Myocyte (in vitro differentiated cells): Measurements from ENCODE around the gene KCNH6. TPM values are rescaled to one million over a fixed set of nuclear protein-coding genes. Genes with fewer than 3 reads are reported as not detected.

Experiments used
- DNase-seq: peaks from one replicate; pipeline ENCODE4 v3.0.0-alpha.2; 2012; ENCODE audit warnings: low read depth
- total RNA-seq: library from RNA; depleted of rRNA; stranded (reverse); fragments of >200 nt; gene quantifications from 2 replicates; pipeline ENCODE4 v1.2.3, GENCODE V29; 2014

Gene KCNH6
- total RNA-seq, 1 donor from 2014 or later = not detected

DNA sequence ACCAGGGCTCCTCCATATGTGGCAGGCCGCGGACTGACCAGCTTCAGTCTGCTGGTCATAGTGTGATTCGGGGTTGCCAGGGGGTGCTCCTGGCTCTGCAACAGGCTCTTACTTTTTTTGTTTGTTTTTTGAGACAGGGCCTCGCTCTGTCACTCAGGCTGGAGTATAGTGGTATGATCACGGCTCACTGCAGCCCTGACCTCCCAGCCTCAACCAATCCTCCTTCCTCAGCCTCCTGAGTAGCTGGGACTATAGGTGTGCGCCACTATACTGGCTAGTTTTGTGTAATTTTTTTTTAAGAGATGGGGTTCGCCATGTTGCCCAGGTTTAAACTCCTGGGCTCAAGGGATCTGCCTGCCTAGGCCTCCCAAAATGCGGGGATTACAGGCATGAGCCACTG lies 11.8 kb upstream of the KCNH6 start:
- no peak for DNase-seq

DNA sequence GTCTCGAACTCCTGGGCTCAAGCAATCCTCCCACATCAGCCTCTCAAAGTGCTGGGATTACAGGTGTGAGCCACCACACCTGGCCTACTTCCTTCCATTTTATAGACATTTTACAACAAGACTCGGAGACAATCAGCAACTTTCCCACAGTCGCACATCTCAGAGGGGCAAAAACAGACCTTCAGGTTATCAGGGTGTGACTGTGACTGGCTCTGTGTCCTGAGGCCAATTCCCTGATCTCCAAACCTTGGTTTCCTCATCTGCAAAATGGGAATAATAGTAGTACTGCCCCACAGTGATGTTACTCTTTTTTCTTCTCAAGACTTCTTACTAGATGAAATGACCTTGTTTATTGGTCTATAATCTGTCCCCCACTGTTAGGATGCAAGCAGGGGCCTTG lies 10.8 kb upstream of the KCNH6 start:
- DNase-seq = no peak

DNA sequence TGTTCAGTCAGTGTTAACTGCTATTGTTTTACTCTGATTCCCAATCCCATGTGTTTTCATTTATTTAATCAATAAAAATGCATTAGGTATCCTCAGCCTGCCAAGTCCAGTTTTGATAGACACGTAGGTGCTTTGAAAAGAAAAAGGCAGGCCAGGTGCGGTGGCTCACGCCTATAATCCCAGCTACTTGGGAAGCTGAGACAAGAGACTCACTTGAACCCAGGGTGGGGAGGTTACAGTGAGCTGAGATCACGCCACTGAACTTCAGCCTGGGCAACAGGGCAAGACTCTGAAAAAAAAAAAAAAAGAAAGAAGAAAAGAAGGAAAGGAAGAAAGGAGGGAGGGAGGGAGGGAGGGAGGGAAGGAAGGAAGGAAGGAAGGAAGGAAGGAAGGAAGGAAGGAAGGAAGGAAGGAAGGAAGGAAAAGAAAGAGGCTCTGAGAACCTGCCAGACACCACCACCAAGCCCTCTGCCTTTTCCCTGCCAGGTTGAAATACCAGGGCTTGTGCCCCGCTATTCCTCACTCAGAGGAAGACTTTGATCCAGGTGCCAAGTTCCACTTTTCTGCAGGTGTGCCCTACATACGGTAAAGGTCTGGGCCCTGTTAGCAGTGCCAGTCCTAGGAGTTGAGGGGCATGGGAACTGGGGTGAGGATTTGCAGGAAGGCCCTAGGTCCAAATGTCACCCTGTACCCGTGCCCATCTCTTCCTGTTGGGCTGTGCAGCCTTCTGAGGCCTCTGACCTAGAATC lies 10.1 kb upstream of the KCNH6 start:
- no peak for DNase-seq

DNA sequence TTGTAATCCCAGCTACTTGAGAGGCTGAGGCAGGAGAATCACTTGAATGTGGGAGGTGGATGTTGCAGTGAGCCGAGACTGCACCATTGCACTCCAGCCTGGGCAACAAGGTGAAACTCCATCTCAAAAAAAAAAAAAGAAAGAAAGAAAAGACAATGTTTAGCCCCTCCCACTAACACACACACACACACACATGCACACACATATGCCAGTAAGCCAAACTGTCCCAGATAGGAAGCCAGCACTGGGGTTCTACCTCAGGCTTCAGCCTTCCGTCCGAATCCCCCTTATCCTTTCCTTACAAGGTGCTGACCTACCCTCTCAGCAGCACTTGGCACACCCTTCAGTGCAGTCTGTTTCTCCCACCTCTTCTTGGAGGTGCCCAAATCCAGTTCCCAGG lies 8.7 kb upstream of the KCNH6 start:
- no peak for DNase-seq

DNA sequence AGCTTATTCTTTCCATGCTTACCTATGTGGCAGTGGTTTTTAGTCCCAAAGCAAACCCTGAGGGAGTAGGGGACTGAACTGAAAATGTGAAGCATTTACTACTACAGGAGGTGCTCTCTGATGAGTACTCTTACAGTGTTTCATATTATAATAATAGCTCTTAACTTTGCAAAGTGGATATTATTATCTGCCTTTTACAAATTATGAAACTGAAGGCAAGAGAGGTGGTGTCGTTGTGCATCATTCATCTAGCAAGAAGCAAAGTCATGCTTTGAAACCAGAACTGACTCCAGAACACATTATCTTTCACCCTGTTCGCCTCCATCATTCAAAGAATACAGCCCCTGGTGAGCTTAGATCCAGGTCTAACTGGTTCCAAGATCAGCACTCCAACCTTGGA lies 8.2 kb upstream of the KCNH6 start:
- no peak for DNase-seq

DNA sequence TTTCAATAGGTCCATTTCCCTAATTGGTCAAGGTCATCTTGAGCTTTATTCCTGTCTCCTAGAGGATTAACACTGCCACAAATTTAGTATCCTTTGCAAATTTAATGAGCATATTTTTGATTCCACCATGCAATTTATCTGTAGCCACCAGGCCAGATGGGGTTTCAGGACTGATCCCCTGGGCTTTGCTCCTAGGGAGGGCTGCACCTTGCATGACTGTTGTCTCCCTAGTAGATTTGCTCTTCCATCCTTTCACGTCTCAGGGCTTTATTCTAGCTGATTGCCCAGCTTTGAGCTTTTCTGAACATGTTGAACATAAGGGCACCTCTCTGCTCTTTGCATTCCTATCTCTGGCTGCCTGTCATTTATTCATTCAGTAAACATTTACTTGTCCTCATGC lies 7.7 kb upstream of the KCNH6 start:
- DNase-seq = no peak

DNA sequence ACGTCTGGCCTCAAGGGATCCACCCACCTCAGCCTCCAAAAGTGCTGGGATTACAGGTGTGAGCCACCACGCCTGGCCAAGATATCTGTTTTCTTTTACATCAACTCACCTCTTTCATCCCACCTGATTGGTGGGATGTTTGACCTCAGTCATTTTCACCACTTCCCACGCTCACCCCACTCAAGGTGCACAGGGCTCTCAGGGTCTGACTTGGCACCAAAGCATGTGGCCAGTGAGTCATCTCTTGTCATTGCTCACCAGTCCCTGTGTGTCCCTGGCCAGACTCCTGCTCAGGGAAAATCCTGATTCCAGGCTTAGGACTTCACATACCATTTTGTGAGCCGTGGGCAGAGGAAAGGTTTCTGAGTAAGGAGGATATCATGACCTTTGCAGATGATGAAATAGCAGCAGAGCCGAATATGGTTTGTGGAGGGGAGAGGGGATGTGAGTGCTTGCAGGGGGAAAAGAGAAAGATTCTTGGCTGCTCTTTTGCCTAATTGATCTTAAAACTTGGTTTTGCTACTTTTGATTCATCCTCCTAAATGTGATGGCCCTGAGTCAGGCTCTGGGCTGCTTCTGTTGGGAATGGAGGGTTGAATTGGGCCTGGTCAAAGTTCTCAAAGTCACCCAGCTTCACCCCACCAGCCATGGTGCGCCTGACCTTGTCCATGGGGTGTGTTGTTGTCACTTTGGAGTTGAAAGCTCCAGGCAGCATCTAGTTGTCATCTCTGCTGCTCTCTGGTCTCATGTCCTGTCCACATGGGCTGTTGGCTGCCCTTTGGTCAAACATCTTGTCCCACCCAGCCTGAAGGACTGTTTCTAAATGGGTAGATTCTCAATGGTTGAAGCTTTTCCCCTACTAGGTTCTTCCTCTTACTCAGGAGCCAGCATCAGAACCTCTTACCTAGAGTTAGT lies 6.0 kb upstream of the KCNH6 start:
- peak; percentile 20 for DNase-seq

DNA sequence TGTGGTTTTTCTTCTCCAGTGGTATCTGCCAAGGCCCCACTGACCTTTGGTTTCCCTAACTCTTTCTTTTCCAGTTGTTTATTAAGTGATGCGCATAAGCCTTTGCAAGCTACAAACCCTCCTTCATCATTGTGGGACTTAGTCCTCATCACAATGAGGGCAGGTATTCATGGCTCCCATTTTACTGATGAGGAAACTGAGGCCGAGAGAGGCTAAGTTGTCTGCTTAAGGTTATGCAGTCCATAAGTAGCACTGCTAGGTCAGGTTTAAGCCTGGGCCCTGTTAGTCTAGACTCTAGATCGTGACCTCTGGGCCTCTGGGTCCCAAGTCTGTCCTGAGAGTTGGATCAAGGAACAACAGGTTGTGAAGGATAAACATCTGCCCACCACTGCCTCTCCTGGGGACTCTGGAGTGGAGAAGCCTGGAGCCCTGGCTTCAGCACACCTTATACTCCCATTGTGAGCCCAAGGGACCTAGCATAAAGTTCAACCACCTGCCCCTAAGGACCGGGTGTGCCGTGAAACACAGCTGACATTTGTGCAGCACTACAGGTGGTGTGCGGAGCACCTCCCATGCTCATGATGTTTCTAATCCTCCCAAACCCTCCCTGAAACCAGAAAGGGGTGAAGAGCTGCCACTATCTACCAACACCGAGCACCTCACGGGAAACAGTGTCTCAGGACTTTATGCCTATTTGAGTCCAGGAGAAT lies 5.2 kb upstream of the KCNH6 start:
- DNase-seq = no peak

DNA sequence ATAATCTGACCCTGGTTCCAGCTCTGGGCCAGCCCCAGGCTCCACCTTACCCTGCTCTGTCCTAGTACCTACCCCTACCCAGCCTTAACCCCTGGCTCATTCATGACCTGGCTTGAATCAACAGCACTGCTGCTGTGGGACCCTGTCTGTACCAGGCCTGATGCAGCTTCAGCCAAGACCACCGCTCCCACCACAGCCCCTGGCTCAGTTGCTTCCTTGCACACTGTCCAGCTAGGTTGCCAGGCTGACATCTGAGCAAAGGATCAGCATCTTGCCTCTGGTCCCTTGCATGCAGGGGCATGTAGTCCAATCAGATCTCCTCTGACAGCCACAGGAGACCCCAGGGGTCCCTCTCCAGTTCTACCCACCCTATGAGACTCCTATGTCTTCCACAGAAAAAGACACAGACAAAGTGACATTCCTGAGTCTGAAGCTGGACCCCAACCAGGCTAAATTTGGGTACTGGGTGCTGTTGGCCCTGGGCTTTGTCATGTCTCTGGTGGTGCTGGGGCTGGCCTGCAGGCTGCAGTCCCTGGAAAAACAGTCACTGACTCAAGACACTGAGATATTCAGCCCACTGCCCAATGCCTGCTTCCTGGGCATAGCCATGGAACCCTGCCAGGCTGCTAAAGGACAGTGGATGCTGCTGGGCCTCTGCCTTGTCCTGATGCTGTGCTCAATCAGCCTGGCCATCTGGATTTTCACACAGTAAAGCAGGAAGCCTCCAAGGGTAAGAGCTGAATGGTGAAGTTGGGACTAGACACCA lies 3.9 kb upstream of the KCNH6 start:
- no peak for DNase-seq

DNA sequence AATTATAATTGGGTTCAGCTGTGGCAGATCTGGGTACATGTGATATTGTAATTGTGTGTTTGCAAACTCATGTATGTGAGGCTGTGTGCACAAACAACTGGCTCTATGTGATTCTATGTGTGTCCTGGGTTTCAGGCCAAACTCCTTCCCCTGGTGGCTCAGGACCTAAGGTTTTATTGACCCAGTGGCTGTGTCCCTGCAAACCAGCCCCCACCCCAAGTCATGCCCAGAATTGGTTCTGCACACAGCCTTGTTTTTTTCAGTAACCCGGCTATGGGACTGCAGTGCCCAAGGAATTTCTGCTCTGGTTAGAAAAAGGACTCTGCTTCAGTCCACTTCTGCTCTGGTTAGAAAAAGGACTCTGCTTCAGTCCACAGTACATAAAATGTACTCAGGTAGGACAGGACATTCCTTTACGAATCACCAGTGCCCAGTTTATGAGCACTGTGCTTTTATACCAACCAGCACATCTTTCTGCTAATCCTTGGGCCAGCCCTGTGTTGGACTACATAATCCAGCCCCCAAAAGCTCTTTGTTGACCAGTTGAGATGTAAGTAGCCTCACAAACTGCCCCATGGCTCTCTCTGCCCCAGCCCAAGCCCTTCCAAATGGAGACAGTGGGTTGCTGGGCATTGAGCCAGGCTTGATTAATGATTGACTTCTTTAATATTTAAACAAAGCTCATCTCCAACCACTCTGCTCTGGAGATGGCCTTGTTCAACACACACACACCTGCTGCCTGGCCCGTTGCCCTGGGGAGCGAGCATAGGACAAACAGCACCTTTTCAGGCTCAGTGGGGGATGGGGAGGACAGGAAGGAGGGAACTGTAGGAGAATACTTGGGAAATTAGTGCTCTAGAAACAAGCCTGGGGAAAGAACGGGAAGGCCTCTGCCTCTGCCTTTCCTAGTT lies 2.9 kb upstream of the KCNH6 start:
- DNase-seq = no peak

DNA sequence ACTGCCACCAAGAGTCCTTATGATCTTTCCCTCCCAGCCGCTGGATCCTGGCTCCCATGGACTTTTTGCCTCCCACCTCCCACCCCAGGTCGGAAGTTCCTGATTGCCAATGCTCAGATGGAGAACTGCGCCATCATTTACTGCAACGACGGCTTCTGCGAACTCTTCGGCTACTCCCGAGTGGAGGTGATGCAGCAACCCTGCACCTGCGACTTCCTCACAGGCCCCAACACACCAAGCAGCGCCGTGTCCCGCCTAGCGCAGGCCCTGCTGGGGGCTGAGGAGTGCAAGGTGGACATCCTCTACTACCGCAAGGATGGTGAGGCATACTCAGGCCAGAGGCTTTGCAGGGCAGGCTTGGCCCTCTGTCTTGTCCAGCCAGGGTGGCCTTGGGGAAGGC lies 893 bp downstream of the KCNH6 start:
- DNase-seq = no peak

DNA sequence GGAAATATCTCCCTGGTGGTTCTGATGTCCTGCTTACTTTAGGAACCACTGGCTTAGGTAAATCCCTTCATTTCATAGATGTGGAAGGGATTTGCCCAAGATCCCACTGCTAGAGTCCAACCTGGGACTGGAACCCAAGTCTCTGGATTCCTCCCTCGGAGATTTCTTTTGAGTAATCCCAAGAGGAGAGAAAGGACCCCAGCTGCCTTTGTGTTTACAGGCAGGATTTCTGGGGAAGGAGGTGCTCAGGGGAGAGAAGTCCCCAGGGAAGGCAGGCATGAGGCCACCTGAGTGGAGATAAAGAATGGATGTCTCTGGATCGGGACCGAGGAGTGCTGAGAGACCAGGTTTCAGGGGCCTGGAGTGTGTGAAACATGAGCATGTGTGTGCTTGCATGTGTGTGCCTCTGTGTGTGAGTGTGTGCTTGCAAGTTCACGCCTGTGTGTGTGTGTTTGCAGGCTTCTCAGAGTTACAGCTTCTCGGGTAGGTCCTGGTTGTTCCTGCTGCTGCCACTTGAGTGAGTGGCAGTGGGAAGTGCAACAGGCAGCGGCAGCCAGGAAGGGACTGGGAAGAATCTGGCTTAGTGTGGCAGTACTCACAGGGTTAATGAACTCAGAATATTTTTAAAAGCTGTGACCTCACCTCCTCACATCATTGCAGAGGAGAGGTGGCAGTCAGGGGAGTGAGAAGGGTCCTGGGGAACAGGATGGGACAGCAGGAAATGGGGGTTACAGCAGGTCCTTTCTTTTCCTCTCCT lies 2.2 kb downstream of the KCNH6 start:
- DNase-seq = no peak

DNA sequence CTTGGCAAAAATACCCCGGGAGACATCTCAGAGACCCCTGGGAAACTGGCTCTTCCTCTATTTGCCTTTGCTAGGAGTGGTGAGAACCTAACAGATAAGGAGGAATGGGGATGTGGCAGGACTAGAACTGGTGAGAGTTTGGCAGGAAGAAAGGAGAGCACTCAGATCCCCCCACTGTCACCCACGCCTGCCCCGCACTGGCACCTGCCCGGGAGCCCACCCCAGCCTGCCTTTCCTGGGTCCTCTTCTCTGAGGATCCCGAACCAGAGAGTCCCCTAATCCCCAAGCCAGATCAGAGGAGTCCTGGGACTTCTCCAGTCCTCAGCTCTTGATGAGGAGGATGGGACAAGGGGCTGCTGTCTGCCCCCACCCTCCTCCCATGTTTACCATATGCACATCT lies 3.7 kb downstream of the KCNH6 start:
- DNase-seq = no peak

DNA sequence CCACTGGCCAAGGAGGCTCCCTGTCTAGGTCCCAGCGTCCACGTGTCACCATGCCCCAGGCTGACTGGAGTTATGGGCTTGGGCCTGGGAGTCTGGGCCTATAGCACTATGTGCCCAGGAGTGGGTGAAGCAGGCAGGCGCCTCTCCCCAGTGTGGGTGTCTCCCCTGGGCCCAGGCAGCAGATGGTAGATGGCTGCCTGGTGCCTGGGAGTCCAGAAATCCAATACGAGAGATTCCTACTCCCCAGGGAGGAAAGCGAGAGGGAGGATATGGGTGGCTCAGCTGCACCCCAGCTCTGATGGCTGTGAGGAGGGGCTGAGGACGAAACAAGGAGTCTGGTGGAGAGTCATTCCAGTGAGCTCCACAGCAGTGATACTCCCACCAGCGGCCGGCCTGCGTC lies 5.0 kb downstream of the KCNH6 start:
- DNase-seq = no peak

DNA sequence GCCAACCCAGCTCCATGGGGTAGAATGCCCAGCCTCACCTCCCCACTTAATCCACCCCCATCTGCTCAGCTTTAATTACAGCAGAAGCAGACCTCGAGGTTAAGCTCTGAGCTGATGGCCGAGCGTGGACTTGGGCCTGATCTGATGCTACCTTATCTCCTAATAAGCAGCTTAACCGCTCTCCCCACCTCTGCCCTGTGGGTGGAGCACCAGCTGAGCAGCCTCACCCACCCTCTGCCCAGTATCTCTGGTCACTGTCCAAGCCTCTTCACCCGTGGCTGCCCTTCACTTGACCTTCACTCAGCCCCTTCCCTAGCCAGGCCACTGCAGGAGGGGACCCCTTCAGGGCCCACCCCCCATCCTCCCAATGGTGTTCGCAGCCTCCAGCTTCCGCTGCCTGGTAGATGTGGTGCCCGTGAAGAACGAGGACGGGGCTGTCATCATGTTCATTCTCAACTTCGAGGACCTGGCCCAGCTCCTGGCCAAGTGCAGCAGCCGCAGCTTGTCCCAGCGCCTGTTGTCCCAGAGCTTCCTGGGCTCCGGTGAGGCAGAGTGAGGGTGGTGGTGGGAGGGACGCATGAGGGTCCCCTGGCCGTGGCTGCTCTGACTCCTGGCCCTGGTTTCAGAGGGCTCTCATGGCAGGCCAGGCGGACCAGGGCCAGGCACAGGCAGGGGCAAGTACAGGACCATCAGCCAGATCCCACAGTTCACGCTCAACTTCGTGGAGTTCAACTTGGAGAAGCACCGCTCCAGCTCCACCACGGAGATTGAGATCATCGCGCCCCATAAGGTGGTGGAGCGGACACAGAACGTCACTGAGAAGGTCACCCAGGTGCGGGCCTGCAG lies 6.8 kb downstream of the KCNH6 start:
- DNase-seq = no peak

DNA sequence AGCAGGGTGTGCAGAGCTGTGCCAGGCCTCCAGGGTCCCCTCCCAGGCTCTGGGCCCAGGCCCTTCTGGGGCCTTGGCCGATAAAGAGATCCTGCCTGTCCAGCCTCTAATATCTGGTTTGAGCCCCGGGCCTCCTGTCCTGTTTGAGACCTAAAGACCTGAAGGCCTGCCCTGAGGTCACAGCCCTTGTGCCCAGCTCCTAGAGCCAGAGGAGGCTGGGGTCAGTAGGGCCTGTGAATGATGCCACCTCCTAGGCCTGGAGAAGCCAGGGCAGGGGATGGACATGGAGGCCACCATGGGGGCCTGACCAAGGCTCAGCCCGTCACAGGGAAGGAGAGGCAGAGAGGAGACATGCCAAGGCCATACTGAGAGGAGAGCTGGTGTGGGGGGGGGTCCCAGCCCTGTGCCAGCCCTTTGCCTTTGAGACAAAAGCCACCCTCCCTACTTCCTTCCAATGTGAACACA lies 7.4 kb downstream of the KCNH6 start:
- no peak for DNase-seq

DNA sequence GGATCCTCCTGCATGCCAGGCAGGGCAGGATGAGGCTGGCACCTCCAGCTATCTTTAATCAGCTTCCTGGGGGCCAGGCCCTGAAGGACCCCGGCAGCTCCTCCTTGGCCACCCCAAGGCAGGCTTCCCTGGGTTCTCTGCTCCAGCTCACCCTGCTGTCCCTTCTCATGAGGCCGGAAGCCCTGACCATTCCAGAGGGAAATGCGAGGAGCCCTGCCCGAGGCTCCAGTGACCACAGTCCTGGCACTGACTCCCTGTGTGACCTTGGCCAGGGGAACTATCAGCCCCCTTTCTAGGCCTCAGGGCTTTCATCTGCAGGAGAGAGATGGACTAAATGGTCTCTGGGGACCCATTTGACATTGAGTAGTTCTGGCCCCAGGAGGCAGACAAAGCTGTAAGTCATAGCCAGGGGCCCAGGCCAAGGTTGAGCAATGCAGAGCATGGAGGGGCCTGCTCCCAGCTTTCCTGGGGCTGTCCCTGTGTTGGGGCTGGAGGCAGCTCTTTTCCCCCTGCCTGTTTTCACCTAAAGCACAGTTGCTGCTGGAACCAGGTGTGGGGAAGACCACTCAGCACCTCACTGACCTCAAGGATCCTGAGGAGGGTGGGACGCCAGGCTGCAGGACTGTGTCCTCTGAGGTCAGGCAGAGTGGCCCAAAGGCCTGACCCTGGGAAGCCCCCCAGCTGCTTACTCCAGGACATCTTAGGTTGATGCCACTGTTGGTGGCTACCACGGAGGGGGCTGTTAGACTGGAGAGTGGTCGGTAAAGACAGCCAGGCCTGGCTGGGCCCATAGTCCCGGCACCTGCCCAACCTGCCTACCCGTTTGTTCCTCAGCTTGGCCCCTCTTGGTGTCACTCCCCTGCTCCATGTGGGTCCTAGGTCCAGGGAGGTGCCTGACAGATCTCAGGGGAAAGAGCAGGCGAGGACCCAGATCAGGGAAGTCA lies 8.1 kb downstream of the KCNH6 start:
- DNase-seq = no peak
